ENCODE results near the gene APOL3. TPM values are rescaled to one million over a fixed set of nuclear protein-coding genes. Genes with fewer than 3 reads are reported as not detected.

The APOL3 gene
- total RNA-seq, 3 donors from 2014 or later (not counting 1 experiment from before 2014, with no cell fraction given): 105 to 166 (median 111) TPM

DNA sequence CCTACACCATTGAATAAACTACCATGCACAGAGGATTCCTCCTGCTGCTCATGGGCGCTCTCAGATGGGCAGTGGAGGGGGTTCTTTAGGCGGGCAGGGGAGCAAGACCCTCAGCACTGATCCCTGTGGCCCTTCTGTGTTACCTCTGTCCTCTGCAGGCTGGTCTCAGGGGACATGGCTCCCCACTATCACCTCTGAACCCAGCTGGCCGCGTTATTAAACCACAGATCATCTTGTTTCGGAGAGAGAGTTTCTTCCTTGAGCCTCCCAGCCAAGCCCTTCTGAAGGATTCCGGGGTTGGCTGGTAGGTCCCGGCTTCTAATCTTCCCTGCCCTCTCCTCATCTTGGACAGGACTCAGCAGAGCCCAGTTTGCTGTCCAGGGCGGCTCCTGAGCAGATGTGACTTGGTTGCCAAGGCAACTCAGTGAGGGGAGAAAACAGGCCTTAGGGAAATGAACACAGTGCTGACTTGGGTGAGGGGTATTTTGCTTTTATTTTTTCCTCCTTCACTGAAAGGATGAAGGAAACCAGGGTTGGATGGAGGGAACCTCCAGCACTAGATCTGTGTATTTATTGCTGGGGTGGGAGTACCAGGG is 13.3 kb downstream of the APOL3 start:
- Histone ChIP-seq H3K9me3 (ENCODE audit: control insufficient read depth, insufficient read depth, low read length) (no peaks in the 10 kb centered on the region), H3K27me3 (ENCODE audit: control insufficient read depth, insufficient read depth, low read length) (no peaks in the 10 kb centered on the region), H3K4me3 (ENCODE audit: low read length) (no peak overlapping the region), H3K36me3 (ENCODE audit: control insufficient read depth, insufficient read depth, low read length) (peaks cover 71% of the 10 kb centered on the region), H3K4me1 (ENCODE audit: control insufficient read depth, insufficient read depth, low read length) (peaks cover 14% of the 10 kb centered on the region), H3K27ac (ENCODE audit: low read length) (no peak overlapping the region)
- Mint-ChIP-seq H3K27me3 (ENCODE audit: low read depth in 2 of 2) (no peaks in the 10 kb centered on the region), H3K4me1 (peaks cover 37 to 42% of the 10 kb centered on the region in 2 donors), H3K4me3 (no peak overlapping the region), H3K27ac (peak overlapping the region; percentile 71 to 77), H3K9me3 (peaks cover 0 to 5% of the 10 kb centered on the region in 2 donors), H3K36me3 (peaks cover 7% of the 10 kb centered on the region)
- TF ChIP-seq, protein P1, sequence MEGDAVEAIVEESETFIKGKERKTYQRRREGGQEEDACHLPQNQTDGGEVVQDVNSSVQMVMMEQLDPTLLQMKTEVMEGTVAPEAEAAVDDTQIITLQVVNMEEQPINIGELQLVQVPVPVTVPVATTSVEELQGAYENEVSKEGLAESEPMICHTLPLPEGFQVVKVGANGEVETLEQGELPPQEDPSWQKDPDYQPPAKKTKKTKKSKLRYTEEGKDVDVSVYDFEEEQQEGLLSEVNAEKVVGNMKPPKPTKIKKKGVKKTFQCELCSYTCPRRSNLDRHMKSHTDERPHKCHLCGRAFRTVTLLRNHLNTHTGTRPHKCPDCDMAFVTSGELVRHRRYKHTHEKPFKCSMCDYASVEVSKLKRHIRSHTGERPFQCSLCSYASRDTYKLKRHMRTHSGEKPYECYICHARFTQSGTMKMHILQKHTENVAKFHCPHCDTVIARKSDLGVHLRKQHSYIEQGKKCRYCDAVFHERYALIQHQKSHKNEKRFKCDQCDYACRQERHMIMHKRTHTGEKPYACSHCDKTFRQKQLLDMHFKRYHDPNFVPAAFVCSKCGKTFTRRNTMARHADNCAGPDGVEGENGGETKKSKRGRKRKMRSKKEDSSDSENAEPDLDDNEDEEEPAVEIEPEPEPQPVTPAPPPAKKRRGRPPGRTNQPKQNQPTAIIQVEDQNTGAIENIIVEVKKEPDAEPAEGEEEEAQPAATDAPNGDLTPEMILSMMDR (IDR thresholded peaks at IDR 0.05): no peak
- intact Hi-C loops (cut with micrococcal nuclease): no loop called here
- WGBS (ENCODE audit: insufficient coverage): 77% methylated on average over 8 of the region's 8 CpGs
- DNase-seq: no peak
- ATAC-seq: no peak

DNA sequence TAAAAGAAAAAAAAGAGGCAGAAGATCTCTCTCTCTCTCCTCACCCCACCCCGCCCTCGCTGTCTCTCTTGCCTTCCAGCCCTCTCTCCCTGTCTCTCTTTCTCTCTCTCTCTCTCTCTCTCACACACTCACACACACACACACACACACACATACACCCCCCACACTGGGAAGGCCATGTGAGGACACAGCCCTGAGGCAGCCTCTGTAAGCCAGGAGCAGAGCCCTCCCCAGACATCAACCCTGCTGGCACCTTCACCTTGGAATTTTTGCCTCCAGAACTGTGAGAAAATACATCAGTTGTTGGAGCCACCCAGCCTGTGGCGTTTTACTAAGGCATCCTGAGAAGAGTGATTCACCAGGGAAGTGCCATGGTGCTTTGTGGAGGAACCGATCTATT is 14.7 kb downstream of the APOL3 start:
- H3K4me3 ChIP-seq (ENCODE audit: low read length): no peak overlapping the region
- peaks cover 14% of the 10 kb centered on the region for H3K36me3 Mint-ChIP-seq
- no peak overlapping the region for H3K4me3 Mint-ChIP-seq
- no peak overlapping the region for H3K27ac ChIP-seq (ENCODE audit: low read length)
- no peak for DNase-seq
- TF ChIP-seq, protein P1 (IDR thresholded peaks at IDR 0.05): no peak
- H3K27me3 Mint-ChIP-seq (ENCODE audit: low read depth in 2 of 2): no peaks in the 10 kb centered on the region
- no peaks in the 10 kb centered on the region for H3K9me3 Mint-ChIP-seq
- peaks cover 85% of the 10 kb centered on the region for H3K36me3 ChIP-seq (ENCODE audit: control insufficient read depth, insufficient read depth, low read length)
- WGBS (ENCODE audit: insufficient coverage): 84% methylated on average over 3 of the region's 4 CpGs
- intact Hi-C loops (cut with micrococcal nuclease): loop anchor here (1.0 kb wide), 1 partner anchor 34 kb away; no protein-coding TSS in a partner anchor
- no peak for ATAC-seq
- peaks cover 14% of the 10 kb centered on the region for H3K4me1 ChIP-seq (ENCODE audit: control insufficient read depth, insufficient read depth, low read length)
- no peaks in the 10 kb centered on the region for H3K9me3 ChIP-seq (ENCODE audit: control insufficient read depth, insufficient read depth, low read length)
- peak overlapping the region; percentile 71 to 77 for H3K27ac Mint-ChIP-seq
- no peaks in the 10 kb centered on the region for H3K27me3 ChIP-seq (ENCODE audit: control insufficient read depth, insufficient read depth, low read length)
- H3K4me1 Mint-ChIP-seq: peaks cover 23 to 31% of the 10 kb centered on the region in 2 donors

DNA sequence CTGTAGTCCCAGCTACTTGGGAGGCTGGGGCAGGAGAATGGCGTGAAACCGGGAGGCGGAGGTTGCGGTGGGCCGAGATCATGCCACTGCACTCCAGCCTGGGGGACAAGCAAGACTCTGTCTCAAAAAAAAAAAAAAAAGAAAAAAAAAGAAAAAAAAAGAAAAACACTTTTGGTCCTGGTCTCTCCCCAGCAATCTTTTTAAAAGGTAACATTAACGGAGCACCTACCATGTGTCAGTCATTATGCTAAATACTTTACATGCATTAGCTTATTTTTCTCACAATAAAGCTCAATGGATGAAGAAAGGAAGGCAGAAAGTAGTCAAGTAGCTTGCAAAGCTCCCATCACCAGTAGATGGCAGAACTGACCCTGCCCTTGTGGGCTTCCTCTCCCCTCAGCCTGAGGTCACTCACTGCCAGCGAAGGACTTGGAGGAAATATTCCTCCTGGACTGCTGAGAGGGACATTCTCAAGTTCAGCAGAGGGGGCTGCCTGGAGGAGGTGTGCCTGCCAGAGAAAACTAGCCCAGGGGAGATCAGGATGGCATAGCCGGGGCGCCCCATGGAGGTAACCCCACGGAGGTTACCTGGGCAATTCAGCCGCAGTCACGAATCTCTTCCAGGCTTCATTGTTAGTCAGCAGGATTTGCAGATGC is 15.5 kb downstream of the APOL3 start:
- Mint-ChIP-seq H3K4me3 (no peak overlapping the region), H3K9me3 (no peaks in the 10 kb centered on the region), H3K27me3 (ENCODE audit: low read depth in 2 of 2) (no peaks in the 10 kb centered on the region), H3K27ac (peak overlapping the region; percentile 71 to 77), H3K4me1 (peaks cover 14 to 25% of the 10 kb centered on the region in 2 donors), H3K36me3 (peaks cover 14% of the 10 kb centered on the region)
- DNase-seq: peak in 1 of 2 donors; percentile 65
- H3K4me3 ChIP-seq (ENCODE audit: low read length): no peak overlapping the region
- H3K27ac ChIP-seq (ENCODE audit: low read length): no peak overlapping the region
- TF ChIP-seq, protein P1 (IDR thresholded peaks at IDR 0.05): peak; percentile 62
- H3K27me3 ChIP-seq (ENCODE audit: control insufficient read depth, insufficient read depth, low read length): no peaks in the 10 kb centered on the region
- H3K4me1 ChIP-seq (ENCODE audit: control insufficient read depth, insufficient read depth, low read length): peaks cover 11% of the 10 kb centered on the region
- ATAC-seq: peak; percentile 61 to 82 (median 77)
- no peaks in the 10 kb centered on the region for H3K9me3 ChIP-seq (ENCODE audit: control insufficient read depth, insufficient read depth, low read length)
- intact Hi-C loops (cut with micrococcal nuclease): loop anchor here (1.0 to 5.0 kb wide), 2 partner anchors 35 to 132 kb away; no protein-coding TSS in a partner anchor
- WGBS (ENCODE audit: insufficient coverage): 88% methylated on average over 11 of the region's 12 CpGs
- H3K36me3 ChIP-seq (ENCODE audit: control insufficient read depth, insufficient read depth, low read length): peaks cover 90% of the 10 kb centered on the region
